Measurements from ENCODE around the gene WDR90. TPM values are rescaled to one million over a fixed set of nuclear protein-coding genes. Genes with fewer than 3 reads are reported as not detected.

The WDR90 gene
- total and polyA plus RNA-seq, 2 donors from 2014 or later: 10.6 to 51.6 TPM

GRCh38 chr16:616733-617586, 32.2 kb upstream of the WDR90 start:
- H3K27me3 ChIP-seq (ENCODE audit: control insufficient read depth, insufficient read depth, low read length): no peaks in the 10 kb centered on the region
- no peak overlapping the region for H3K9ac ChIP-seq (ENCODE audit: low read length in 3 of 3)
- H3K4me3 ChIP-seq (ENCODE audit: low read length in 3 of 3): no peak overlapping the region
- no peaks in the 10 kb centered on the region for H3K9me3 ChIP-seq (ENCODE audit: control insufficient read depth in 2 of 3, insufficient read depth in 1 of 3, low read length in 3 of 3)
- DNase-seq (peak in 1 of 5 donors; percentile 26), FAIRE-seq (no peak)
- H3K36me3 ChIP-seq (ENCODE audit: control insufficient read depth in 2 of 3, insufficient read depth in 3 of 3, low read length in 3 of 3): peaks cover 0 to 5% (median 4%) of the 10 kb centered on the region in 3 donors
- H3K27ac ChIP-seq (ENCODE audit: low read depth in 2 of 2, low read length in 2 of 2): no peak overlapping the region
- intact Hi-C loops (cut with DNase I): no loop called here
- no peaks in the 10 kb centered on the region for H3K4me1 ChIP-seq (ENCODE audit: control insufficient read depth in 2 of 3, insufficient read depth in 2 of 3, low read depth in 1 of 3, low read length in 3 of 3)
- no peak for TF ChIP-seq CTCF (IDR thresholded peaks at IDR 0.05; ENCODE audit: borderline replicate concordance, extremely low read depth, insufficient read depth)

- DNase-seq (no peak), FAIRE-seq (no peak)
- no peak overlapping the region for H3K4me3 ChIP-seq (ENCODE audit: low read length in 3 of 3)
- intact Hi-C loops (cut with DNase I): no loop called here
- no peak overlapping the region for H3K27ac ChIP-seq (ENCODE audit: low read depth in 2 of 2, low read length in 2 of 2)
- H3K9ac ChIP-seq (ENCODE audit: low read length in 3 of 3): no peak overlapping the region
- no peaks in the 10 kb centered on the region for H3K4me1 ChIP-seq (ENCODE audit: control insufficient read depth in 2 of 3, insufficient read depth in 2 of 3, low read depth in 1 of 3, low read length in 3 of 3)
- peaks cover 0 to 5% (median 4%) of the 10 kb centered on the region in 3 donors for H3K36me3 ChIP-seq (ENCODE audit: control insufficient read depth in 2 of 3, insufficient read depth in 3 of 3, low read length in 3 of 3)
- no peaks in the 10 kb centered on the region for H3K27me3 ChIP-seq (ENCODE audit: control insufficient read depth, insufficient read depth, low read length)
- no peaks in the 10 kb centered on the region for H3K9me3 ChIP-seq (ENCODE audit: control insufficient read depth in 2 of 3, insufficient read depth in 1 of 3, low read length in 3 of 3)
- TF ChIP-seq CTCF (IDR thresholded peaks at IDR 0.05; ENCODE audit: borderline replicate concordance, extremely low read depth, insufficient read depth): no peak
Observed at GRCh38 chr16:617855-618254, 31.3 kb upstream of the WDR90 start.

- Histone ChIP-seq H3K4me1 (ENCODE audit: control insufficient read depth in 2 of 3, insufficient read depth in 2 of 3, low read depth in 1 of 3, low read length in 3 of 3) (no peaks in the 10 kb centered on the region), H3K27ac (ENCODE audit: low read depth in 2 of 2, low read length in 2 of 2) (no peak overlapping the region), H3K9ac (ENCODE audit: low read length in 3 of 3) (no peak overlapping the region), H3K4me3 (ENCODE audit: low read length in 3 of 3) (no peak overlapping the region), H3K27me3 (ENCODE audit: control insufficient read depth, insufficient read depth, low read length) (no peaks in the 10 kb centered on the region), H3K9me3 (ENCODE audit: control insufficient read depth in 2 of 3, insufficient read depth in 1 of 3, low read length in 3 of 3) (no peaks in the 10 kb centered on the region), H3K36me3 (ENCODE audit: control insufficient read depth in 2 of 3, insufficient read depth in 3 of 3, low read length in 3 of 3) (peaks cover 0 to 3% (median 0%) of the 10 kb centered on the region in 3 donors)
- FAIRE-seq (no peak), DNase-seq (peak in 1 of 5 donors; percentile 24)
- TF ChIP-seq CTCF (IDR thresholded peaks at IDR 0.05; ENCODE audit: borderline replicate concordance, extremely low read depth, insufficient read depth): no peak
- intact Hi-C loops (cut with DNase I): no loop called here
Observed at GRCh38 chr16:619476-620100, 29.6 kb upstream of the WDR90 start.

Data from kidney (tissue), 14 donors.